ENCODE results near the gene HAPLN3. TPM values are rescaled to one million over a fixed set of nuclear protein-coding genes. Genes with fewer than 3 reads are reported as not detected.
"Not testable (repeated sequence)": the region's sequence is repeated elsewhere in the genome, so short reads cannot be mapped to it uniquely, and the experiment has no call there.

HAPLN3 gene, protein sequence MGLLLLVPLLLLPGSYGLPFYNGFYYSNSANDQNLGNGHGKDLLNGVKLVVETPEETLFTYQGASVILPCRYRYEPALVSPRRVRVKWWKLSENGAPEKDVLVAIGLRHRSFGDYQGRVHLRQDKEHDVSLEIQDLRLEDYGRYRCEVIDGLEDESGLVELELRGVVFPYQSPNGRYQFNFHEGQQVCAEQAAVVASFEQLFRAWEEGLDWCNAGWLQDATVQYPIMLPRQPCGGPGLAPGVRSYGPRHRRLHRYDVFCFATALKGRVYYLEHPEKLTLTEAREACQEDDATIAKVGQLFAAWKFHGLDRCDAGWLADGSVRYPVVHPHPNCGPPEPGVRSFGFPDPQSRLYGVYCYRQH
- 10 to 100 TPM in 3 of 4 donors, 1 to 10 TPM in 1; 4.4 to 27.3 (median 16.2) TPM for total RNA-seq

DNA sequence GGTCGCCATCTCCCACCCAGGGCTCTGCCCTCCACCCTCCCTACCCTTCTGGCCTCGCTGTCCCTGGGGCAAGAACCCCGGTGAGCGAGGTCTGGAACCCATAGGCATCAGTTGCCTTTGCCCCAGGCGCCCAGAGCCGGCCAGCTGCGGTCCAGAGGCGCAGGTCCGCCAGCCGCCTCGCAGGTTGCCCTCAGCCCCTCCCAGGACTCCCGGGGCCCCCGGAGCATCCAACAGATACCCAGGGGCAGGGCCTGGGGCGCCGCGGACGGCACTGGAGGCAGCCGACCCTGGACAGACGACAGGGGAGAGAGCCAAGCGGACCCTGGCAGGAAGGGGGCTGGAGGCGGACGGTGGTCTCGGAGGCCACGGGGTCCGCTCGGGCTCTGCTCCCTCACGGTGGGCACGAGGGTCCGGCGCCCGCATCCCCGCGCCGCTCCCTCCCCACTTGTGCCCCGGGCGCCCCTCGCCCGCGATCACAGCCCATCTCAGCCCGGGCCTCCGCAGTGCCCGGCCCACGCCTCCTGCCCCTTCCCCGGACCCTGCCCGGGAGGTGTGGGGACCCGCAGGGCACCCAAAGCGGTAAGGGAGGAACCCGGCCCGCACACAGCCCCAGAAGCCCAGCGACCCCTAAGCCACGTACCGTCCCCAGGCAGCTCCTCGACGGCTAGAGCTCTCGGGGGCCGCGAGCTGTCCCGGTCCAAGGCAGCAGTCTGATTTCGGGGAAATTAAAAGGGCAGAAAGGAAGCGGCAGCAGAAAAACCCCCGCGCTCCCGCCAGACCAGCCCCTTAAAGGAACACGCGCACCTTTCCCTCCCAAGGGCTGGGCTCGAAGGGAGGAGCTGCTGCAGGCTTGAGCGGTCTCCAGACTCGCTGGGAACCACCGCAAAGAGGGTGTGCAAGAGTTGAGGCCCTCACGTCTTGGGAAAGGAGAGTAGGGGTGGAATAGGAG lies at the start of gene HAPLN3:
Gene HAPLN3, minus strand, starts transcription at position 726 of the 949 bp plus-strand sequence. CDS start 8,246 bp downstream, outside the sequence.
- Histone ChIP-seq H3K4me1 (peaks cover 0 to 36% (median 23%) of the 10 kb centered on the region in 4 donors), H3K36me3 (peaks cover 0 to 13% (median 0%) of the 10 kb centered on the region in 3 donors), H3K27ac (peak within 1 kb of the TSS in 1 of 4 donors; percentile 10), H3K4me3 (peak within 1 kb of the TSS; percentile 18 to 55 (median 36)), H3K9me3 (no peaks in the 10 kb centered on the region), H3K27me3 (peaks cover 0 to 28% of the 10 kb centered on the region in 2 donors)
- DNase-seq (ENCODE audit: low spot score in 2 of 2): no peak
- WGBS, 2 donors: 1 to 2% methylated on average over 22 to 61 of the region's 70 CpGs
- TF ChIP-seq CTCF (IDR thresholded peaks at IDR 0.05): no peak
- no peak for TF ChIP-seq EP300 (IDR thresholded peaks at IDR 0.05)
- TF ChIP-seq POLR2A (IDR thresholded peaks at IDR 0.05): no peak

DNA sequence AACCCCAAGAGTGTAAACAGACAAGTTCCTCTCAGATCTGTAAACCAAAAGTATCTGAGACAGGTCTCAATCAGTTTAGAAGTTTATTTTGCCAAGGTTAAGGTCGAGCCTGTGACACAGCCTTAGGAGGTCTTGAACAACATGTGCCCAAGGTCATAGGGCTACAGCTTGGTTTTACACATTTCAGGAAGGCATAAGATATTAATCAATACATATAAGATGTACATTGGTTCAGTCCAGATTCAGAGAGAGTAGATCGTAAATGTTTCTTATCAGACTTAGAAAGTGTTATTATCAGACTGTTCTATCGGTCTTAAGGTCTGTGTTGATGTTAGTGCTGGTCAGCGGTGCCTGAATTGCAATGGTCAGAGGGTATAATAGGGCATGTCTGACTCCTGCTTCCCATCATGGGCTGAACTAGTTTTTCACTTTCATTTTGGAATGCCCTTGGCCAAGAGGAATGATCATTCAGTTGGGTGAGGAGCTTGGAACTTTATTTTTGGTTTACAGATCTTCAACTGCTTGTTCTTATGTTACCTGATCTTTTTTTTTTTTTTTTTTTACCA lies 44.8 kb upstream of the HAPLN3 start:
- TF ChIP-seq EP300 (IDR thresholded peaks at IDR 0.05) (no peak), CTCF (IDR thresholded peaks at IDR 0.05) (no peak), POLR2A (IDR thresholded peaks at IDR 0.05) (no peak)
- Histone ChIP-seq H3K36me3 (no peaks in the 10 kb centered on the region), H3K9me3 (no peaks in the 10 kb centered on the region), H3K27ac (no peak overlapping the region), H3K27me3 (no peaks in the 10 kb centered on the region), H3K4me3 (no peak overlapping the region), H3K4me1 (no peaks in the 10 kb centered on the region)
- no peak for DNase-seq (ENCODE audit: low spot score in 2 of 2)
- 89 to 90% methylated on average over 4 of the region's 4 CpGs for WGBS, 2 donors

DNA sequence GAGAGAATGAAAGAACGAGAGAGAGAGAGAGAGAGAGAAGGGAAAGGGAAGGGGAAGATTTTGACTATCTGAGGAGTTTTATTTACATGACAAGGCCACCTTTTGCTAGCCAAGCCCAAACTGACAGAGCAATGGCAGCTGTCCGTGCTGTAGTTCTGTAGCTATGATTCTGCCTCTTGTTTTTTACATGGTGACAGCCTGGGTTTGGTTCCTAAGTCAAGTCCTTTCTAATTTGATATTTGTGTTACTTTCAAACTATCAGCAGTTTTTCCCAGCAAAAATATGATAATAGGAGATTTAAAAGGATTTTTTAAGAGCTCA lies 44.1 kb upstream of the HAPLN3 start:
- Histone ChIP-seq H3K36me3 (no peaks in the 10 kb centered on the region), H3K4me1 (no peaks in the 10 kb centered on the region), H3K9me3 (no peaks in the 10 kb centered on the region), H3K4me3 (no peak overlapping the region), H3K27ac (no peak overlapping the region), H3K27me3 (no peaks in the 10 kb centered on the region)
- DNase-seq (ENCODE audit: low spot score in 2 of 2): no peak
- TF ChIP-seq CTCF (IDR thresholded peaks at IDR 0.05) (no peak), EP300 (IDR thresholded peaks at IDR 0.05) (no peak), POLR2A (IDR thresholded peaks at IDR 0.05) (no peak)
- WGBS, 2 donors: 87 to 95% methylated on average over 2 of the region's 2 CpGs

DNA sequence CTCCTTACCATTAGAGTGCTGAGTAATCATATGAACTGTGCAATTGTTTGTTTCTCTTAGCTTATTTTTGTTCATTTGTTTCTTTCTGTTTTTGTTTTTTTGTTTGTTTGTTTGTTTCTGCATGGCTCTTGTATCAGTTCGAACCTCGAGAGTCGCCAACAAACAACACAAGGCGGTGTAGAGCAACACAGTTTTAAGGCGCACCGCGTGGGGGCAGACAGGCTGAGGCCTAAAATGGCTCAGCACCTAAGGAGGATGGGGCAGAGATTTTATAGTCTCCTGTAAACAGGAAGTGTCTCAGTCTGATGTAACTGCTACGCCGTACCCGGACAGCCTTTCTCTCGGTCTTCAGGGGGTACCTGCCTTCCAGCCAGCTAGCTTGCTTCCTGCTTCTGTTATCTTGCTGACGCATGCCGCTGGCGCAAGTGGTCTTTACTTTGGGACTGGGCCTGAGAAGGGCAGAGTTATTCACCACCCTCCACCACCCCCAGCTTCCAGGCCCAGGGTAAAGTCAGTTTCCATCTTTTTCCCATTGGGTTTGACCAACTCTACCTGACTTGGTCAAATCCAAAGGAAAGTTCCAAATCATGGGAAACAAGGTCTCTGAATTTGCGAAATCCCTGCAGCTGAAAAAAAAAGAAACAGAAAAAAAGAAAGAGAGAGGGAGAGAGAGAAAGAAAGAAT lies 43.6 kb upstream of the HAPLN3 start:
- Histone ChIP-seq H3K27ac (no peak overlapping the region), H3K4me1 (peaks cover 0 to 3% (median under 1%) of the 10 kb centered on the region in 4 donors), H3K36me3 (no peaks in the 10 kb centered on the region), H3K27me3 (no peaks in the 10 kb centered on the region), H3K9me3 (no peaks in the 10 kb centered on the region), H3K4me3 (no peak overlapping the region)
- TF ChIP-seq POLR2A (IDR thresholded peaks at IDR 0.05) (no peak), CTCF (IDR thresholded peaks at IDR 0.05) (no peak), EP300 (IDR thresholded peaks at IDR 0.05) (no peak)
- 91% methylated on average over 15 of the region's 15 CpGs for WGBS, 2 donors
- DNase-seq (ENCODE audit: low spot score in 2 of 2): no peak

GRCh38 chr15:88934449-88934848 lies 39.1 kb upstream of the HAPLN3 start:
- H3K4me1 ChIP-seq: peaks cover 0 to 26% (median 11%) of the 10 kb centered on the region in 4 donors
- not testable (repeated sequence) for H3K27ac ChIP-seq; DNase-seq (ENCODE audit: low spot score in 2 of 2); H3K9me3 ChIP-seq; H3K27me3 ChIP-seq; H3K4me3 ChIP-seq; H3K36me3 ChIP-seq
- WGBS, 2 donors: 86 to 92% methylated on average over 4 of the region's 4 CpGs

Data from tibial nerve (tissue), 4 donors.